Karpas-422 (cell line): Measurements from ENCODE around the gene CBX3. TPM values are rescaled to one million over a fixed set of nuclear protein-coding genes. Genes with fewer than 3 reads are reported as not detected.
"Not testable (repeated sequence)": the region's sequence is repeated elsewhere in the genome, so short reads cannot be mapped to it uniquely, and the experiment has no call there.

ENCODE experiments used
- DNase-seq: peaks from one replicate; pipeline ENCODE4 v3.0.0-alpha.2; 2015
- H2AFZ ChIP-seq: fragments of 200-600 bp; sonication (generic); 2 replicates; pipeline ENCODE4 v1.6.1; 2014; ENCODE audit warnings: antibody characterized with exemption, low read length, mixed read lengths
- H3K27ac ChIP-seq: fragments of 200-600 bp; sonication (generic); 2 replicates; pipeline ENCODE4 v1.5.1; 2014; ENCODE audit warnings: mild to moderate bottlenecking, low read length, moderate library complexity
- H3K27me3 ChIP-seq: fragments of 200-600 bp; sonication (generic); 2 replicates; pipeline ENCODE4 v1.6.1; 2014; ENCODE audit warnings: low read length, mixed read lengths
- H3K36me3 ChIP-seq: fragments of 200-600 bp; sonication (generic); 2 replicates; pipeline ENCODE4 v1.6.1; 2014; ENCODE audit warnings: low read length, mixed read lengths; ENCODE audit not compliant: insufficient read depth
- H3K4me1 ChIP-seq: fragments of 200-600 bp; sonication (generic); 2 replicates; pipeline ENCODE4 v1.6.1; 2014; ENCODE audit warnings: mild to moderate bottlenecking, low read length, mixed read lengths
- H3K4me2 ChIP-seq: fragments of 200-600 bp; sonication (generic); 2 replicates; pipeline ENCODE4 v1.6.1; 2014; ENCODE audit warnings: low read length, low read depth, mild to moderate bottlenecking; ENCODE audit not compliant: poor library complexity, severe bottlenecking
- H3K4me3 ChIP-seq: fragments of 200-600 bp; sonication (generic); 2 replicates; pipeline ENCODE4 v1.5.1; 2014; ENCODE audit warnings: mild to moderate bottlenecking, antibody characterized with exemption, low read length, mixed read lengths
- H3K79me2 ChIP-seq: fragments of 200-600 bp; sonication (generic); 2 replicates; pipeline ENCODE4 v1.6.1; 2014; ENCODE audit warnings: mild to moderate bottlenecking, low read length, mixed read lengths
- H3K9ac ChIP-seq: fragments of 200-600 bp; sonication (generic); 2 replicates; pipeline ENCODE4 v1.6.0; 2014; ENCODE audit warnings: low read length
- H3K9me2 ChIP-seq: fragments of 200-600 bp; sonication (generic), shearing (Covaris generic); replicated peaks from 2 replicates; pipeline ENCODE4 v1.6.0; 2014; ENCODE audit warnings: mild to moderate bottlenecking, low read length, moderate library complexity; ENCODE audit not compliant: insufficient read depth
- H3K9me3 ChIP-seq: fragments of 300-700, 200-600 bp; sonication (generic); 2 replicates; pipeline ENCODE4 v1.6.1; 2014; ENCODE audit warnings: low read length, mixed read lengths
- H4K20me1 ChIP-seq: fragments of 200-600 bp; sonication (generic); 2 replicates; pipeline ENCODE4 v1.6.1; 2014; ENCODE audit warnings: mild to moderate bottlenecking, antibody characterized with exemption, low read length, low read depth; ENCODE audit not compliant: insufficient read depth
- total RNA-seq: library from RNA; depleted of rRNA; stranded (reverse); fragments of >200 nt; shearing (Covaris generic); gene quantifications from 2 replicates; pipeline ENCODE4 v1.2.3, GENCODE V29; 2014; ENCODE audit warnings: low replicate concordance; rRNA removed

CBX3 gene
- 111 and 168 TPM in 2 replicates for total RNA-seq

DNA sequence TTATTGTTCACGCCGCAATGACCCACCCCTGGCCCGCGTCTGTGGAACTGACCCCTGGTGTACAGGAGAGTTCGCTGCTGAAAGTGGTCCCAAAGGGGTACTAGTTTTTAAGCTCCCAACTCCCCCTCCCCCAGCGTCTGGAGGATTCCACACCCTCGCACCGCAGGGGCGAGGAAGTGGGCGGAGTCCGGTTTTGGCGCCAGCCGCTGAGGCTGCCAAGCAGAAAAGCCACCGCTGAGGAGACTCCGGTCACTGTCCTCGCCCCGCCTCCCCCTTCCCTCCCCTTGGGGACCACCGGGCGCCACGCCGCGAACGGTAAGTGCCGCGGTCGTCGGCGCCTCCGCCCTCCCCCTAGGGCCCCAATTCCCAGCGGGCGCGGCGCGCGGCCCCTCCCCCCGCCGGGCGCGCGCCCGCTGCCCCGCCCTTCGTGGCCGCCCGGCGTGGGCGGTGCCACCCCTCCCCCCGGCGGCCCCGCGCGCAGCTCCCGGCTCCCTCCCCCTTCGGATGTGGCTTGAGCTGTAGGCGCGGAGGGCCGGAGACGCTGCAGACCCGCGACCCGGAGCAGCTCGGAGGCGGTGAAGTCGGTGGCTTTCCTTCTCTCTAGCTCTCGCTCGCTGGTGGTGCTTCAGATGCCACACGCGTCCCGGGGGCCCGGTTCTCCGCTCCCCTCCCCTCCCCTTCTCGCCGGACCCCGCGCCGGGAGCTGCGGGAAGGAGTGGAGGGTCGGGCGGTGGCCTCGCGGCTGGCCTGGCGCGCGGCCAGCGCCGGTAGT lies at the start of gene CBX3:
Gene CBX3 (plus strand): TSS at position 499 of the 772 bp plus-strand sequence. CDS start 1,254 bp downstream, outside the sequence.
- no peaks in the 10 kb centered on the region for H3K9me3 ChIP-seq
- peak within 1 kb of the TSS; percentile 88 for H3K4me2 ChIP-seq
- peak within 1 kb of the TSS; percentile 95 for H3K27ac ChIP-seq
- peak within 1 kb of the TSS; percentile 95 for H3K4me3 ChIP-seq
- H3K4me1 ChIP-seq = peaks cover 64% of the 10 kb centered on the region
- peak within 1 kb of the TSS; percentile 52; the same call in 1 of the 2 replicates for H2AFZ ChIP-seq
- no peaks in the 10 kb centered on the region for H3K27me3 ChIP-seq
- peaks cover 60% of the 10 kb centered on the region for H3K36me3 ChIP-seq
- no peaks in the 10 kb centered on the region for H3K9me2 ChIP-seq
- DNase-seq = no peak
- H4K20me1 ChIP-seq = peaks cover 69% of the 10 kb centered on the region
- peak within 1 kb of the TSS; percentile 99 for H3K9ac ChIP-seq
- H3K79me2 ChIP-seq = peaks cover 89% of the 10 kb centered on the region

DNA sequence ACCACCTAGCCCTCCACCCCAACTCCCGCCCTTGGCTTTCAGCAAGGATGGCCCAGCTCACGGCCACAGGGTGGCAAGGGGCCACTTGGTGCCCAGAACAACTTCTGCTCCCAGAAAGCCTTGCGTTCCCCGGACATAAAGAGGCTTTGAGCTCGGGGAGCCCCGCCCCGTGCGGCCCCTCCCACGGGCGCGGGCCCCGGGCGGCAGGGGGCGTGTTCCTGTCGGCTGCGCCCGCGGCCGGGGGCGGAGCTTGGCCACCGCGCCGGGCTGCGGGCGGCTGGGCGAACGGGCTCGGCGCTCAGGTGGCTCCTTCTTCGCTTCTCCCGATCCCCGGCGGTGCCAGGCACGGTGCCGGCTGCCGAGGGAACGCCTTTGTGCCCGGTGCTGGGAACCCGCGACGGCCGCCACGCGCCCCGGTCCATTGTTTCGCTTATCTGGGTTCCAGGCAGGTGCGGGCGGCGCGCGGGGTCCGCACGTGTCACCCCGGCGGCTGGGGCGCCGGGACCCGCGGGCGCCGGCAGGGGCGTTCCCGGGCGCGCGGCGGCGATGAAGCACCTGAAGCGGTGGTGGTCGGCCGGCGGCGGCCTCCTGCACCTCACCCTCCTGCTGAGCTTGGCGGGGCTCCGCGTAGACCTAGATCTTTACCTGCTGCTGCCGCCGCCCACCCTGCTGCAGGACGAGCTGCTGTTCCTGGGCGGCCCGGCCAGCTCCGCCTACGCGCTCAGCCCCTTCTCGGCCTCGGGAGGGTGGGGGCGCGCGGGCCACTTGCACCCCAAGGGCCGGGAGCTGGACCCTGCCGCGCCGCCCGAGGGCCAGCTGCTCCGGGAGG lies 49.4 kb upstream of the CBX3 start, which contains the start of gene NFE2L3:
Gene NFE2L3 (plus strand): TSS at position 246 of the 829 bp plus-strand sequence. CDS start 301 bp downstream, at position 547.
- H3K27ac ChIP-seq = no peak within 1 kb of the TSS
- no peak for DNase-seq
- no peak within 1 kb of the TSS for H3K4me3 ChIP-seq
- no peak within 1 kb of the TSS for H2AFZ ChIP-seq
- H4K20me1 ChIP-seq = no peaks in the 10 kb centered on the region
- no peaks in the 10 kb centered on the region for H3K79me2 ChIP-seq
- no peaks in the 10 kb centered on the region for H3K36me3 ChIP-seq
- no peak within 1 kb of the TSS for H3K9ac ChIP-seq
- no peak within 1 kb of the TSS for H3K4me2 ChIP-seq
- no peaks in the 10 kb centered on the region for H3K4me1 ChIP-seq
- no peaks in the 10 kb centered on the region for H3K9me2 ChIP-seq
- H3K9me3 ChIP-seq = no peaks in the 10 kb centered on the region
- no peaks in the 10 kb centered on the region for H3K27me3 ChIP-seq

DNA sequence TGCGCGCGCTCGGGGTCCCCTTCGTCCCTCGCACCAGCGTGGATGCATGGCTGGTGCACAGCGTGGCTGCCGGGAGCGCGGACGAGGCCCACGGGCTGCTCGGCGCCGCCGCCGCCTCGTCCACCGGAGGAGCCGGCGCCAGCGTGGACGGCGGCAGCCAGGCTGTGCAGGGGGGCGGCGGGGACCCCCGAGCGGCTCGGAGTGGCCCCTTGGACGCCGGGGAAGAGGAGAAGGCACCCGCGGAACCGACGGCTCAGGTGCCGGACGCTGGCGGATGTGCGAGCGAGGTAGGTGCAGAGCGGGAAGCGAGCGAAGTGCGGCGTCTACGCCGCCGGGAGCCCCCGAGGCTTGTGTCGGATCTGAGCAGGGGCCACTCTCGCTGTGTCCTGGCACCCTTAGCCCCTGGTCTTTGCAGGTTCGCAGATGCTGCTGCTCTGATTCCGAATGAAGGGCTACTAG lies 48.7 kb upstream of the CBX3 start:
- not testable (repeated sequence) for H3K27me3 ChIP-seq, H2AFZ ChIP-seq, H3K36me3 ChIP-seq, DNase-seq, H4K20me1 ChIP-seq, H3K9me2 ChIP-seq, H3K79me2 ChIP-seq, H3K9ac ChIP-seq, H3K4me2 ChIP-seq, H3K4me1 ChIP-seq, H3K27ac ChIP-seq, H3K9me3 ChIP-seq, H3K4me3 ChIP-seq

DNA sequence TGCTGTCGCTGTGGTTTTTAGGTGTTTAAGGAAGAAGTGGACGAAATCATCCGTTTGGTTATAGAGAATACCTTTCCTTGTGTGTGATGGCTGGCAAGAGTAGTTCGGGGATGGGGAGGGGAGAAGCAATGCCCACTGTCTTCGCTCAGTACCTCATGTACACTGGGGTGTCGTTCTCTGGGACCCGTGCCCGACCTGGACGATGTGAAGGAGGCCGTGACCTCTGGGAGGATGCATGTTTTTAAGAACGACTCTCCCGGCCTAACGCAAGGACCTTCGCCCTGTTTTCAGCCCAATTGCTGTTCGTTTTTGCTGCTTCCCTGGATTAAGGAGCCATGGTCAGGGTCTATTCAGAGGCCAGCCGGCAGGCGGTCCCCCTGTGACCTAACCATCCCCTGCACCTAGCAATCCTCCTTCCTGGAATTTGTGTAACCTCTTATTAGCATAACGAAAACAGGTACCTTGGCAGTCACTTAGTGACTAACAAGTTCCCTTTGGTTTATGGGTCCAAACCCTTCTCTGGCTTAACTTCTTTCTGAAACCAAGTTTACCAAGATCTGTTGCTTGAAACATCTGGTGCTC lies 48.2 kb upstream of the CBX3 start:
- DNase-seq = no peak
- no peak overlapping the region for H3K4me2 ChIP-seq
- no peaks in the 10 kb centered on the region for H3K9me3 ChIP-seq
- H4K20me1 ChIP-seq = no peaks in the 10 kb centered on the region
- H3K4me1 ChIP-seq = no peaks in the 10 kb centered on the region
- no peak overlapping the region for H2AFZ ChIP-seq
- no peaks in the 10 kb centered on the region for H3K27me3 ChIP-seq
- no peak overlapping the region for H3K9ac ChIP-seq
- H3K4me3 ChIP-seq = no peak overlapping the region
- no peaks in the 10 kb centered on the region for H3K79me2 ChIP-seq
- H3K36me3 ChIP-seq = no peaks in the 10 kb centered on the region
- no peak overlapping the region for H3K27ac ChIP-seq
- no peaks in the 10 kb centered on the region for H3K9me2 ChIP-seq

DNA sequence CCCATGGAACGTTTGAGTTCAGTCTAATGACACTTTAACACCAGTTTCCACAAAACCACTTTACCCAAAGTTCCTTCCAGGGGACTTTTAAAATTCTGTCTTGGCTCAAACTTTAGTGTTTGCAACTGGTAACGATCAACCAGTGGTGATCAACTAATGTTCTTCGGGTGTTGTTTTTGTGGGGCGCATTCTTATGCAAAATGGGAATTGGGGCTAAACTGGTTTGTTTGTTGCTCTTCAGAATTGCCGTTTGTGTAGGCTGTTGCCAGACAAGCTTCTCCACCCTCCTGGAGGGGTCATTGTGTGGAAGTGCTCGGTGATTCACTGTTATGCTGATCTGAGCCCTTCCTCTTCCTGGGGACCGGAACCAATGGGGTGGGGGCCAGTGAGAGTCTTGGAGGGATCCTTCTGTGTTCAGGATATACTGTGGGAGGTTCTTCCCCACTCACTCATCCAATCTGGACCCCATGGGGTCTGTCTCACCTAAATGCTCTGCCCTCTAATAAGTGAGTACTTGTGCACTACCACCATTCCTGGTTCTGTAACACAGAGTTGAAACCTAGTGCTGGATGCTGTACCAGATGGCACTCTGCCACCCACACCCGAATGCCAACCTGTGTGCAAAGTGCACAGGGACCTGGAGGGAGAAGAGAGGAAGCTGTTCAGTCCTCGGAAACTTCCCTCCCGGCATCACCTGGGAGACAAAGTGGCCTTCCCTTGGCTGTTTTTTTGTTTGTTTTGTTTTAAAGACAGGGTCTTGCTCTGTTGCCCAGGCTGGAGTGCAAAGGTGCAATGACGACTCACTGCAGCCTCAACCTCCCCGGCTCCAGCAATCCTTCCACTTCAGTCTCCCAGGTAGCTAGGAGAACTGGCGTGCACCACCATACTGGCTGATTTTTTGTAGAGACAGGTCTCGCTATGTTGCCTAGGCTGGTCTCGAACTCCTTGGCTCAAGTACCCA lies 47.4 kb upstream of the CBX3 start:
- Histone ChIP-seq H3K9me2 (no peaks in the 10 kb centered on the region), H2AFZ (no peak overlapping the region), H3K36me3 (no peaks in the 10 kb centered on the region), H3K4me3 (no peak overlapping the region), H4K20me1 (no peaks in the 10 kb centered on the region), H3K27ac (no peak overlapping the region), H3K79me2 (no peaks in the 10 kb centered on the region), H3K4me1 (no peaks in the 10 kb centered on the region), H3K27me3 (no peaks in the 10 kb centered on the region), H3K9ac (no peak overlapping the region), H3K9me3 (no peaks in the 10 kb centered on the region), H3K4me2 (no peak overlapping the region)
- DNase-seq = no peak

DNA sequence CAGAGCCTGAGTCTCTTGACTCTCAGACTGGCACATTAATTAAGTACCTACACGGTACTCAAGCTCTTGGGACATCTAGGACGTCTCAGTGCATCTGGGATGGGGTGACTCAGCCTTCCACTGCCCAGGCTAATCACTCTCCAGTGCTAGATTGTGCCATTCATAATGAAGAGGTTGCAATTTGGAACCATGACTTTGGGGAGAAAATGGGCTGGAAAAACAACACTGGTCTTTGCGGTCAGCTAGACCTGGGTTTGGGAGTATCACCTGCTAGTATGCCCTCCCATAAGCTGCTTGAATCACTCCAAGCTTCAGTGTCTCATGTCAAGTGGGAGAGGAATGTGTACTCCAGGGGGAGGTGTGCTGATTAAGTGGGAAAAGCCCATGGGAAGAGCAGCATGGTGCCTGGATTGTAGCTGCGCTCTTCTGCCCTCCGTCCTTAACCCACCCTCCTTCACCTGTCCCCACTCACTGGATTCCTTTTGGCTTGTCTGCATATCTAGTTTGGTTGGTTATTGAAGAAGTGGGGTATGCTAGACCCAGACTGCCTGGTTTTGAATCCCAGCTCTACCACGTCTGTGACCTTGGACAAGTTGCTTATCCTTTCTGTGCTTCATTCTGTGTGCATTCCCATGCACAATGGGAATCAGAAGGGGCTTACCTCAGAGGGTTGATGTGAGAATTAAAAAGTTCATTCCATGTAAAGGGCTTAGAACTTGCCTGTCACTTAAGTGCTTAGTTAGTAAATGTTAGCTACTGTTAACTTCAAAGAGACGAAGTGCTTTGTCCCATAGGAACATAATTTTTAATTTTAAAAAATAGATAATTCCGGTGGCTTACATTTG lies 45.8 kb upstream of the CBX3 start:
- Histone ChIP-seq H3K4me2 (no peak overlapping the region), H3K9ac (no peak overlapping the region), H3K4me3 (no peak overlapping the region)

More for the DNA sequence above, 45.8 kb upstream of the CBX3 start:
- no peak overlapping the region for H2AFZ ChIP-seq
- H3K4me1 ChIP-seq = no peaks in the 10 kb centered on the region
- no peaks in the 10 kb centered on the region for H3K36me3 ChIP-seq
- no peaks in the 10 kb centered on the region for H3K79me2 ChIP-seq
- H4K20me1 ChIP-seq = no peaks in the 10 kb centered on the region
- no peak for DNase-seq
- H3K27ac ChIP-seq = no peak overlapping the region
- H3K9me2 ChIP-seq = no peaks in the 10 kb centered on the region
- H3K27me3 ChIP-seq = no peaks in the 10 kb centered on the region
- no peaks in the 10 kb centered on the region for H3K9me3 ChIP-seq
